Spleen (tissue), 7 donors: ENCODE data around the gene ELAPOR1.

ENCODE experiments used
- CTCF ChIP-seq, 11 experiments: fragments of 200-600 bp in 7 of 11; fragments of 450-650 bp in 4 of 11; sonication (generic) in 4 of 11; IDR thresholded peaks in 8 of 11; conservative IDR thresholded peaks in 3 of 11; 1 replicate in 7 of 11; 2 replicates in 4 of 11; pipeline versions ENCODE4 v1.4.0 to v1.8.0; 2016 to 2021; ENCODE audit warnings: antibody characterized with exemption in 11 of 11, inconsistent platforms in 4 of 11, mild to moderate bottlenecking in 1 of 11
- POLR2A ChIP-seq, 3 donors: fragments of 450-650 bp; IDR thresholded peaks; one replicate each; pipeline ENCODE4 v1.5.1; 2017; ENCODE audit warnings: antibody characterized with exemption in 3 of 3, mild to moderate bottlenecking in 1 of 3
- donor health status: DM: no; HTN: no; CAD: no; lungs with moderate emphysema.
- donor health status: DM: no; HTN: no; CAD: no.
- donor health status: DM: no; HTN: no; CAD: no.

- TF ChIP-seq CTCF (IDR thresholded peaks at IDR 0.05 in 8 of 11, conservative IDR thresholded peaks at IDR 0.05 in 3 of 11) (no peak), POLR2A (IDR thresholded peaks at IDR 0.05) (no peak)
Observed at GRCh38 chr1:109131059-109131458, 17.1 kb downstream of the ELAPOR1 start.
